RWPE1 (cell line): ENCODE measurements around the gene SH3BP2.

ENCODE experiments used
- CTCF ChIA-PET: fragments of 350-600 bp; sonication (Branson Sonifier 250); formaldehyde crosslinking; extraction: SDS; loops from one replicate; lab custom pipeline; 2021; lab: Yijun Ruan, JAX
- POLR2A ChIA-PET: fragments of 400-600 bp; formaldehyde crosslinking; extraction: SDS; loops from one replicate; lab custom pipeline; 2020; ENCODE audit warnings: antibody characterized with exemption; ENCODE audit not compliant: low non-redundant PET; lab: Yijun Ruan, JAX
- DNase-seq: peaks from one replicate; pipeline ENCODE4 v3.0.0; 2012; ENCODE audit warnings: low spot score
- H3K27ac ChIP-seq: fragments of 450-650 bp; 2 replicates; pipeline ENCODE4 v1.5.1; 2017
- TF ChIP-seq, protein P1 (sequence below): fragments of 450-650 bp; conservative IDR thresholded peaks from 2 replicates; pipeline ENCODE4 v1.5.1; 2017; ENCODE audit warnings: low read depth, mild to moderate bottlenecking

SH3BP2 gene

GRCh38 chr4:2867758-2868491 lies 75.0 kb downstream of the SH3BP2 start:
- H3K27ac ChIP-seq = no peak overlapping the region
- TF ChIP-seq, protein P1, sequence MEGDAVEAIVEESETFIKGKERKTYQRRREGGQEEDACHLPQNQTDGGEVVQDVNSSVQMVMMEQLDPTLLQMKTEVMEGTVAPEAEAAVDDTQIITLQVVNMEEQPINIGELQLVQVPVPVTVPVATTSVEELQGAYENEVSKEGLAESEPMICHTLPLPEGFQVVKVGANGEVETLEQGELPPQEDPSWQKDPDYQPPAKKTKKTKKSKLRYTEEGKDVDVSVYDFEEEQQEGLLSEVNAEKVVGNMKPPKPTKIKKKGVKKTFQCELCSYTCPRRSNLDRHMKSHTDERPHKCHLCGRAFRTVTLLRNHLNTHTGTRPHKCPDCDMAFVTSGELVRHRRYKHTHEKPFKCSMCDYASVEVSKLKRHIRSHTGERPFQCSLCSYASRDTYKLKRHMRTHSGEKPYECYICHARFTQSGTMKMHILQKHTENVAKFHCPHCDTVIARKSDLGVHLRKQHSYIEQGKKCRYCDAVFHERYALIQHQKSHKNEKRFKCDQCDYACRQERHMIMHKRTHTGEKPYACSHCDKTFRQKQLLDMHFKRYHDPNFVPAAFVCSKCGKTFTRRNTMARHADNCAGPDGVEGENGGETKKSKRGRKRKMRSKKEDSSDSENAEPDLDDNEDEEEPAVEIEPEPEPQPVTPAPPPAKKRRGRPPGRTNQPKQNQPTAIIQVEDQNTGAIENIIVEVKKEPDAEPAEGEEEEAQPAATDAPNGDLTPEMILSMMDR = no peak
- ChIA-PET POLR2A (no interaction called here), CTCF (no interaction called here)
- DNase-seq = no peak

GRCh38 chr4:2868877-2869487 lies 76.1 kb downstream of the SH3BP2 start:
- ChIA-PET CTCF (no interaction called here), POLR2A (no interaction called here)
- no peak overlapping the region for H3K27ac ChIP-seq
- no peak for DNase-seq
- TF ChIP-seq, protein P1 = no peak

- no peak for DNase-seq
- TF ChIP-seq, protein P1 = no peak
- POLR2A ChIA-PET = no interaction called here
- no peak overlapping the region for H3K27ac ChIP-seq
- CTCF ChIA-PET = no interaction called here
These were observed 76.8 kb downstream of the SH3BP2 start for GRCh38 chr4:2869659-2870058.

DNA sequence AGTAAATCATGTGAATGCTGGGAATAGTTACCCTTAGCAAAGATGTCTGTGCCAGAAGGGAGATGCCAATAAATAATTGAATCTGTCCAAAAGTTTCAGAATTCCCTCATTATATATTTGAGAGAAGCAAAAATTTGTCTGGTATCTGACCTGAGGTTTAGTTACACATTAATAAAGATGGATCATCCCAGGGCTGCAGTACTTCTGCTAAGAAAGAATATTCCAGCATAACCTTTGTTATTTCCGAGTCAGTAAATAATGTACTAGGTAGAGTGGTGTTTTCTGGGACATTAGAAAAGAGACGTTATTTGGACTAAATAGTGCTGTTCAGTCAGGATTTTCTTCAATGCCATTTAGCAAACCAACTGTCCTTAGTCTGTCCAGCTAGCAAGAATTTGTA lies 77.2 kb downstream of the SH3BP2 start:
- ChIA-PET CTCF (no interaction called here), POLR2A (no interaction called here)
- no peak for DNase-seq
- TF ChIP-seq, protein P1 = no peak
- no peak overlapping the region for H3K27ac ChIP-seq

- TF ChIP-seq, protein P1 = no peak
- CTCF ChIA-PET = no interaction called here
- no peak for DNase-seq
- POLR2A ChIA-PET = no interaction called here
- no peak overlapping the region for H3K27ac ChIP-seq
These were observed 78.6 kb downstream of the SH3BP2 start for GRCh38 chr4:2871466-2871865.

DNA sequence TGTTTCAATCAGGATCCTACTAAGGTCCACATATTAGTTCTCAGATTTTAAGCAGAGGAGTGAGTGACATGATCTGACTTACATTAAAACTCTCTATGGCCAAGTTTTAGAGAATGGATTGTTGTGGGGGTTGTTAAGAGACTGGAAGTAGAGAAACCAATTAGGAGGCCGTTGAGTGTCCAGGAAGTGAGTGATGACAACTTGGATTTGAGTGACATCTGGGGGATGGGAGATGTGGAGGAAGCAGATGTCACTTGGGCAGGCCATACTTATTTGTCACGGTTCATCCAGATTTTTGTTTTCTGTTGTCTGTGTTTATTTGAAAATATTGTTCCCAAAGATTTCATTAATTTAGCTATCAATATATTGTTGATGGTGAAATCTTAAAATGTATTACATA lies 79.0 kb downstream of the SH3BP2 start:
- DNase-seq = no peak
- ChIA-PET CTCF (no interaction called here), POLR2A (no interaction called here)
- no peak overlapping the region for H3K27ac ChIP-seq
- TF ChIP-seq, protein P1 = no peak
